ENCODE measurements around the gene HTRA2. TPM values are rescaled to one million over a fixed set of nuclear protein-coding genes. Genes with fewer than 3 reads are reported as not detected.

Gene HTRA2
- polyA plus RNA-seq, 1 donor (not counting 4 experiments of a cell fraction or from before 2014, with no cell fraction given) = 25.5 TPM

- peaks cover 33% of the 10 kb centered on the region for H3K4me1 ChIP-seq (ENCODE audit: control insufficient read depth, extremely low read depth, insufficient read depth, low read length)
- H3K27ac ChIP-seq (ENCODE audit: control insufficient read depth, insufficient read depth, low read length) = no peak overlapping the region
- H3K36me3 ChIP-seq (ENCODE audit: control insufficient read depth in 2 of 2, extremely low read depth in 1 of 2, insufficient read depth in 2 of 2, low read length in 2 of 2) = peaks cover under 1 to 3% of the 10 kb centered on the region in 2 experiments
- H3K4me3 ChIP-seq (ENCODE audit: control insufficient read depth in 2 of 3, extremely low read depth in 1 of 3, insufficient read depth in 2 of 3, low read depth in 1 of 3, low read length in 3 of 3) = peak overlapping the region; percentile 9 to 53 (median 26)
- FAIRE-seq (no peak), DNase-seq (ENCODE audit: low read depth, low spot score) (no peak)
- H3K9ac ChIP-seq (ENCODE audit: control insufficient read depth, extremely low read depth, insufficient read depth, low read length) = peak overlapping the region; percentile 33
- H3K4me2 ChIP-seq (ENCODE audit: control insufficient read depth, extremely low read depth, insufficient read depth, low read depth, low read length) = peak overlapping the region; percentile 69
- no peaks in the 10 kb centered on the region for H3K79me2 ChIP-seq (ENCODE audit: control insufficient read depth, insufficient read depth, low read length)
- TF ChIP-seq, protein P1, sequence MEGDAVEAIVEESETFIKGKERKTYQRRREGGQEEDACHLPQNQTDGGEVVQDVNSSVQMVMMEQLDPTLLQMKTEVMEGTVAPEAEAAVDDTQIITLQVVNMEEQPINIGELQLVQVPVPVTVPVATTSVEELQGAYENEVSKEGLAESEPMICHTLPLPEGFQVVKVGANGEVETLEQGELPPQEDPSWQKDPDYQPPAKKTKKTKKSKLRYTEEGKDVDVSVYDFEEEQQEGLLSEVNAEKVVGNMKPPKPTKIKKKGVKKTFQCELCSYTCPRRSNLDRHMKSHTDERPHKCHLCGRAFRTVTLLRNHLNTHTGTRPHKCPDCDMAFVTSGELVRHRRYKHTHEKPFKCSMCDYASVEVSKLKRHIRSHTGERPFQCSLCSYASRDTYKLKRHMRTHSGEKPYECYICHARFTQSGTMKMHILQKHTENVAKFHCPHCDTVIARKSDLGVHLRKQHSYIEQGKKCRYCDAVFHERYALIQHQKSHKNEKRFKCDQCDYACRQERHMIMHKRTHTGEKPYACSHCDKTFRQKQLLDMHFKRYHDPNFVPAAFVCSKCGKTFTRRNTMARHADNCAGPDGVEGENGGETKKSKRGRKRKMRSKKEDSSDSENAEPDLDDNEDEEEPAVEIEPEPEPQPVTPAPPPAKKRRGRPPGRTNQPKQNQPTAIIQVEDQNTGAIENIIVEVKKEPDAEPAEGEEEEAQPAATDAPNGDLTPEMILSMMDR (optimal IDR thresholded peaks at IDR 0.05 in 1 of 3, IDR thresholded peaks at IDR 0.05 in 1 of 3, conservative IDR thresholded peaks at IDR 0.05 in 1 of 3; ENCODE audit: extremely low read depth in 1 of 3, insufficient read depth in 2 of 3, low read length in 3 of 3) = no peak
- peak; percentile 87 for TF ChIP-seq EZH2 (IDR thresholded peaks at IDR 0.05; ENCODE audit: low read length)
- peaks cover 41% of the 10 kb centered on the region for H3K27me3 ChIP-seq (ENCODE audit: control insufficient read depth, extremely low read depth, insufficient read depth, low read length)
- H3K9me3 ChIP-seq (ENCODE audit: control insufficient read depth, low read depth, low read length) = no peaks in the 10 kb centered on the region
- H2AFZ ChIP-seq (ENCODE audit: control insufficient read depth, low read length) = peak overlapping the region; percentile 41
- no peaks in the 10 kb centered on the region for H4K20me1 ChIP-seq (ENCODE audit: control insufficient read depth, extremely low read depth, insufficient read depth, low read length)
- no peaks in the 10 kb centered on the region for H3K9me1 ChIP-seq (ENCODE audit: control insufficient read depth, extremely low read depth, insufficient read depth, low read length)
- dilution Hi-C loops (cut with MboI; ENCODE audit: extremely low pct_ligation_motif_present, low sequenced_read_pairs) = no loop called here
Measured at GRCh38 chr2:74498500-74499266, 31.1 kb upstream of the HTRA2 start.

- H3K4me1 ChIP-seq (ENCODE audit: control insufficient read depth, extremely low read depth, insufficient read depth, low read length) = peaks cover 33% of the 10 kb centered on the region
Measured at GRCh38 chr2:74499267-74499939, 30.3 kb upstream of the HTRA2 start, which contains the start of gene LBX2. LBX2 (minus strand) TSS chr2:74499603; CDS start chr2:74499537, 66 bp downstream.

More at GRCh38 chr2:74499267-74499939, 30.3 kb upstream of the HTRA2 start, which contains the start of gene LBX2:
- TF ChIP-seq, protein P1 (optimal IDR thresholded peaks at IDR 0.05 in 1 of 3, IDR thresholded peaks at IDR 0.05 in 1 of 3, conservative IDR thresholded peaks at IDR 0.05 in 1 of 3; ENCODE audit: extremely low read depth in 1 of 3, insufficient read depth in 2 of 3, low read length in 3 of 3) = no peak
- TF ChIP-seq EZH2 (IDR thresholded peaks at IDR 0.05; ENCODE audit: low read length) = peak; percentile 13
- Histone ChIP-seq H3K9me1 (ENCODE audit: control insufficient read depth, extremely low read depth, insufficient read depth, low read length) (no peaks in the 10 kb centered on the region), H3K9ac (ENCODE audit: control insufficient read depth, extremely low read depth, insufficient read depth, low read length) (peak within 1 kb of the TSS; percentile 33), H3K9me3 (ENCODE audit: control insufficient read depth, low read depth, low read length) (no peaks in the 10 kb centered on the region), H3K4me2 (ENCODE audit: control insufficient read depth, extremely low read depth, insufficient read depth, low read depth, low read length) (peak within 1 kb of the TSS; percentile 69), H3K36me3 (ENCODE audit: control insufficient read depth in 2 of 2, extremely low read depth in 1 of 2, insufficient read depth in 2 of 2, low read length in 2 of 2) (peaks cover 0 to 4% of the 10 kb centered on the region in 2 experiments), H4K20me1 (ENCODE audit: control insufficient read depth, extremely low read depth, insufficient read depth, low read length) (no peaks in the 10 kb centered on the region), H3K27me3 (ENCODE audit: control insufficient read depth, extremely low read depth, insufficient read depth, low read length) (peaks cover 41% of the 10 kb centered on the region), H3K4me3 (ENCODE audit: control insufficient read depth in 2 of 3, extremely low read depth in 1 of 3, insufficient read depth in 2 of 3, low read depth in 1 of 3, low read length in 3 of 3) (peak within 1 kb of the TSS; percentile 9 to 53 (median 26)), H2AFZ (ENCODE audit: control insufficient read depth, low read length) (peak within 1 kb of the TSS; percentile 41), H3K79me2 (ENCODE audit: control insufficient read depth, insufficient read depth, low read length) (no peaks in the 10 kb centered on the region), H3K27ac (ENCODE audit: control insufficient read depth, insufficient read depth, low read length) (no peak within 1 kb of the TSS)
- dilution Hi-C loops (cut with MboI; ENCODE audit: extremely low pct_ligation_motif_present, low sequenced_read_pairs) = no loop called here
- no peak for DNase-seq (ENCODE audit: low read depth, low spot score)
- FAIRE-seq = no peak

All from keratinocyte (primary cell).